ENCODE measurements around the gene PHF3.

GRCh38 chr6:63663956-63664281 lies 28.3 kb downstream of the PHF3 start:
- no peak for TF ChIP-seq CTCF (IDR thresholded peaks at IDR 0.05)
- no peak for TF ChIP-seq EP300 (IDR thresholded peaks at IDR 0.05)
